NCI-H345 treated with DMSO at 0.1 percent for 48 hours (cell line): ENCODE results near the gene STAB2.
A peak's percentile ranks its signal among the peaks of the same experiment; 100 is the strongest.

Source experiments
- DNase-seq: peaks from one replicate; lab custom pipeline; 2025; ENCODE audit not compliant: unreplicated experiment; lab: John Stamatoyannopoulos, UW

The STAB2 gene, protein sequence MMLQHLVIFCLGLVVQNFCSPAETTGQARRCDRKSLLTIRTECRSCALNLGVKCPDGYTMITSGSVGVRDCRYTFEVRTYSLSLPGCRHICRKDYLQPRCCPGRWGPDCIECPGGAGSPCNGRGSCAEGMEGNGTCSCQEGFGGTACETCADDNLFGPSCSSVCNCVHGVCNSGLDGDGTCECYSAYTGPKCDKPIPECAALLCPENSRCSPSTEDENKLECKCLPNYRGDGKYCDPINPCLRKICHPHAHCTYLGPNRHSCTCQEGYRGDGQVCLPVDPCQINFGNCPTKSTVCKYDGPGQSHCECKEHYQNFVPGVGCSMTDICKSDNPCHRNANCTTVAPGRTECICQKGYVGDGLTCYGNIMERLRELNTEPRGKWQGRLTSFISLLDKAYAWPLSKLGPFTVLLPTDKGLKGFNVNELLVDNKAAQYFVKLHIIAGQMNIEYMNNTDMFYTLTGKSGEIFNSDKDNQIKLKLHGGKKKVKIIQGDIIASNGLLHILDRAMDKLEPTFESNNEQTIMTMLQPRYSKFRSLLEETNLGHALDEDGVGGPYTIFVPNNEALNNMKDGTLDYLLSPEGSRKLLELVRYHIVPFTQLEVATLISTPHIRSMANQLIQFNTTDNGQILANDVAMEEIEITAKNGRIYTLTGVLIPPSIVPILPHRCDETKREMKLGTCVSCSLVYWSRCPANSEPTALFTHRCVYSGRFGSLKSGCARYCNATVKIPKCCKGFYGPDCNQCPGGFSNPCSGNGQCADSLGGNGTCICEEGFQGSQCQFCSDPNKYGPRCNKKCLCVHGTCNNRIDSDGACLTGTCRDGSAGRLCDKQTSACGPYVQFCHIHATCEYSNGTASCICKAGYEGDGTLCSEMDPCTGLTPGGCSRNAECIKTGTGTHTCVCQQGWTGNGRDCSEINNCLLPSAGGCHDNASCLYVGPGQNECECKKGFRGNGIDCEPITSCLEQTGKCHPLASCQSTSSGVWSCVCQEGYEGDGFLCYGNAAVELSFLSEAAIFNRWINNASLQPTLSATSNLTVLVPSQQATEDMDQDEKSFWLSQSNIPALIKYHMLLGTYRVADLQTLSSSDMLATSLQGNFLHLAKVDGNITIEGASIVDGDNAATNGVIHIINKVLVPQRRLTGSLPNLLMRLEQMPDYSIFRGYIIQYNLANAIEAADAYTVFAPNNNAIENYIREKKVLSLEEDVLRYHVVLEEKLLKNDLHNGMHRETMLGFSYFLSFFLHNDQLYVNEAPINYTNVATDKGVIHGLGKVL (N-terminal part only)

DNA sequence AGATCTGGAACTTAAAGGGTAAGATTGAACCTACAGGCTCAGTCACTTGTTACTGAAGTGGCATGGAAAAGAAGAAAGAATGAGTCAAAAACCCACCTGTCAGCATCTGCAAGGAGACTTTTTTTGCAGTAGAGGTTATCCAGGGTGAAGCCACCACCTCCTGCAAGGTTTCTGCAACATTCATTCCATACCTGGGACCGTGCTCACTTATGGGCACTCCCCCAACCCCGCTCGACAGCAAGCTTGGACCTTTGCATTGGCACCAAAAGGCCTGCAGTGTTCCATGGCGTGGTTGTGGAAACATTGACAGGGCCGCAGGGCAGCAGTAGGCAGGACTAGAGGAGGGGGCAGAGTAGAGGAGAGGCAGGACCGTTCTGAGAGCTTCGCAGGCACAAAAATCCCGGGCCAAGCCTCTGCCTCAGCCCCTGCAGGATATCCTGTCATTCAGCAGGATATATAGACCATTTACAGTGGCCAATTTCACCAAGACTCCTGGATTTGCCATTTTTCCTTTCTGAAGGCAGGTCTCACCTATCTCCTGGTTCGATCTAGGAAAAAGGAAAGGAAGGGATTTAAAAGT, at the start of gene STAB2:
Gene STAB2, plus strand, starts transcription at position 483 of the 580 bp plus-strand sequence. CDS start 204 bp downstream, outside the sequence.
- no peak for DNase-seq

DNA sequence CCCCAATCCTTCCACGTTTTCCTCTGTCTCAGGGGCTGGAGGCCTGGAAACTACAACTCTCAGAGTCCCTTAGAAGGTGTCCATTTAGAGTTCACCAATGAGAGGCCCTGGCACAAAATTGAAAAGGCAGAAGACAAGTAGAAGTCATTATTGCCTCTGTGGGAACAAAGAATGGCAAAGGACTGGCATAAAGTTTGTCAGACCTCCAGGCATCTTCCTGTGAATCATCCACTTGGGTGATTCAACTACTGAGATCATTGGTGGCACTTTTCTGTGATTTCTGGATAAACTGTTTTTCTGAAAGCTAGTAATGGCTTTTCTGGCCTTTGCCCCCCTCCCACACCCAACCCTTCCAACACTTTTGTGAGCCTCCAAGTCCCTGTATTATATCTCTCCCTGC, 48.7 kb upstream of the STAB2 start:
- no peak for DNase-seq

DNA sequence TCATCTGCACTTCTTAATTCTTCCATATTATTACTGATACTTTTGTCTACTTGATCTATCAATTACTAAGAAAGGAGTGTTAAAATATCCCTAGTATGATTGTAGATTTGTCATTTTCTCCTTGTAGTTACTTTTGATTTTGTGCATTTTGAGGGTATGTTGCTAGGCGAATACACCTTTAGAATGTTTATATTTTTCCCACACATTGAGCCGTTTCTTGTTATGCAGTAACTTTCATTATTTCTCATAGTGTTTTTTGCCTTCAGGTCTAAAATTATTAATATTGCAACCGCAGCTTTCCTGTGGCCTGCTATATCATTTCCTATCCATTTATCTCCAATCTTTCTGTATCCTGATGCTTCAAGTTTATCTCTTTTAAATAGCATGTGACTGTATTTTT, 46.8 kb upstream of the STAB2 start:
- no peak for DNase-seq

DNA sequence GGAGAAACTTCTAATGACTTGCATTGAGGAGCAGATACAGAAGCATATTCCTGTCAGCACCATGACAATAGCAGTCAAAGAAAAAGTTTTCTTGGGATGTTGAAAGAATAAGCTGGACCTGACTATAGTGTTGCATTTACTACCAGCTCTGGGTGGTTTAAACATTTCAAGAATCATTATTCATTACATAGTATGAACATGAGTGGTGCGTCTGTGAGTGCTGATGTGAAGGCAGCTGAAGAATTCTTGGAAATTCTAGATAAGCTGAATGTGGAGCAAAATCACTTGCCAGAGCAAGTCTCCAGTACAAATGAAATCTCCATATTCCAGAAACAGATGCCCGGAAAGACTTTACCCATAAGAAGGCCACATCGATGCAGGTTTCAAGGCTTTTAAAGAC, 45.0 kb upstream of the STAB2 start:
- no peak for DNase-seq

DNA sequence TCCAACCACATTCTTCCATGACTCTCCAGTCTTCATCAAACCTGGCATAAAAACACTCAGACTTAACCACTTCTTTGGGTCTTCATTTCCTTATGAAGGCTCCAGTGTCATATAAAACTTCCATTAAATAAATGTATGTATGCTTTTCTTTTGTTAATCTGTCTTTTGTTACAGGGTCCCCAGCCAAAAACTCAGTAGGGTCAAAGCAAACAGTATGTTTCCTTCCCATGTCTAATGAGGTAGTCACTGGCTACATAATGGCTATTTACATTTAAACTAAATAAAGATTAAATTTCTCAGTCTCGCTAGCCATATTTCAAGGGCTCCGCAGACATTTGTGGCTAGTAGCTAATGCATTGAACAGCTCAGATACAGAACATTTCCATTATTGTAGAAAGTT, 40.1 kb upstream of the STAB2 start:
- DNase-seq: peak; percentile 72

DNA sequence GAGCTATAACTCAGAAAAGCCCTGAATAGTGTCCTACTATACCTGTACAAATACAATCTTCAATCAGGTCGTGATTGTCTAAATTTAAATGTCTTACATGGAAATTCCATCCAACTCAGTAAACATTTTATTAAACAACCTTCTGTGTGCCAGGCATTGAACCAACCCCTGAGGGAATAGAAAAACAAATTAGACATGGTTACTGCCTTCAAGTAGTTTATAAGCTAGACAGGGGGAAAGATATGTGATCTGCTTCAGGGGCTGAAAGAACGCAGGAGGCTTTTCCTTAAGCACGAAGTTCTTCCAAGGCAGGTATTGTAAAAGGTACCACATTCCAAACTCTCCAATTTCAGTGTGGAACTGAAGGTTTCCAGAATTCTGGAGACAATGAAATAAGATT, 39.7 kb upstream of the STAB2 start:
- DNase-seq: peak; percentile 72

DNA sequence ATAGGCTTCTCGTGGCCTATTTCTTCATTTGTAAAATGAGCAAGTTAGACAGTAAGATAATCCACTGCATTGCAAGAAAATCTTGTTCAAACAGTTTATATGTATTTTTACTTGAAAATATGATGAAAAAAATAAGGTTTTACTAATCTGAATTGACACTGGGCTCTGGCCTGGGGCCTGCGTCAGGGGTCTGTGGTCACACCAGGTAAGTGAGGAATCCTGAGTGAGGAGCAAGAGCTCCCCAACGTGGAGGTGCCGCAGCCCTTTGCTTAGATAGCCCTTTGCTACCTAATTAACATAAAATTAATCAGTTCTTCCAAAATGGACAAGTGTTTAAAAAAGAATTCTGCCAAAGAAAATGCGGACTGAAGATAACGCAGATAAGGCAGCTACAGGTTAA, 39.1 kb upstream of the STAB2 start:
- DNase-seq: peak; percentile 62

DNA sequence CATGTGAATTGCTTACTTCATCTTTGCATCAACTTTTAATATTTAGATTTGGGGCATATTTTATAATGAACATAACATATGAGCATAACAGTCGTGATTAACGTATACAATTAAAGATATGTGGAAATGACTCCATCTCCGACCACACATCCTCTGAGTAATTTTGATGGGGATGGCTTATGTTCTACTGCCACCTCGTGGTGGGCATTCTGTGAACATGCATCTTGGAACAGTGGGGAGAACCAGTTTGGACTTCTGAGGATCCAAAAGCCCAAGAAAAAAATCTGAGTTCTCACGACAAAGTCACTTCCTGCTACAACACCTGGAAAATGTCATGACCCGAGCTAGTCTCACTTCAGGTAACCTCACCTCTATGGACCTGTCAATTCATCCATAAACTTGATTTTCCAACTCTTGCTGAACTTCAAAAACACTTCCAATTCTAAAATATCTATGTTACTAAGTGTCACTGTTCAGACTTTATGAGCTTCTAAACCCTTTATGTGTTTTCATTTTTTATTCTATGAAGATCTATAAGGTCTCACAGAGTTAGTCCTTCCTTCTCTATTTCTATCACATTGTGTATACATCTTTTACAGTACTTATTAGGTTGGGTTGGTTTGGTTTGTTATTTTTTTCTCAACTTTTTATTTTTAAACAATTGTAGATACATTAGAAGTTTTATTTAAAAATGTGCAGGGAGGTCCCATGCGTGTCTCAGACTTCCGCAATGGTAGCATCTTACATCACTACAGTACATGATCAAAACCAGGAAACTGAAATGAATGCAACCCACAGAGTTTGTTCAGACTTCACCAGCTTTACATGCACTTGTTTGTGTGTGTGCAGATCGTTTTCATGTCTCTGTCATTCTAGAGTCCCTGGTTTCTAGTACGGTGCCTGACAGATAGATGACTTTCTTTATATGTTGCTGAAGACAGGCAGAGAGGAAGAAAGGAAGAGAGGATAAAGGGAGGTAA, 38.2 kb upstream of the STAB2 start:
- peak; percentile 72 for DNase-seq

DNA sequence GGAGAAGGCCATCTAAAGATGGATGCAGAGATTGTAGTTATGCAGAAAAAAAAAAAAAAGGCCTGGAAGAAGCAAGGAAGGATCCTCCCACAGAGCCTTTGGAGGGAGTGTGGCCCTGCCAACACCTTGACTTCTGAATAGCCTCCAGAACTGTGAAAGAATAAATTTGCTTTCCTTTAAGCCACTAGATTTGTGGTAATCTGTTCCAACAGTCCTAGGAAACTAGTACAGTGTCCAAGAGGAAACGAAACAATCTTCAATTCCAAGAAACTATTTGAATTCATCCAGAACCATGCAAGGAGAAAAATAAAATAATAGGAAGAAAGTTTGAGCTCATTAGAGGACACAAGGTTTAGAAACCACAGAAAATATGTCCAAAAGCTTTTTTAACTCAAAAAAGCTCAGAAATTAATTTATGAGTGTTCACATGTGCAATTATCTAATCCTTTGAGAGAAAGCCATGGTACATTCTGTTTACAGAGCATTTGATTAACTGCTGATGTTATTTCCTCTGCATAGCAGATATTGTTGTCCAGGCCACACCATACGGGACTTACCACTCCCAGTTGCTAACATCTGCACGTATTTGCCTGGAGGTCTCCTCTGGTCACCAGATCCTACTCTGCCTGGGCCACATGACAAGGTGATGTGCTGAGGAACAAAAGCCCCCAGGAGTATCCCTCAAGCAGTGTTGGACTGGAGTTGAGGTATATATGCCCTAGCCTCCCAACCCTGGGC, 30.0 kb upstream of the STAB2 start:
- no peak for DNase-seq

DNA sequence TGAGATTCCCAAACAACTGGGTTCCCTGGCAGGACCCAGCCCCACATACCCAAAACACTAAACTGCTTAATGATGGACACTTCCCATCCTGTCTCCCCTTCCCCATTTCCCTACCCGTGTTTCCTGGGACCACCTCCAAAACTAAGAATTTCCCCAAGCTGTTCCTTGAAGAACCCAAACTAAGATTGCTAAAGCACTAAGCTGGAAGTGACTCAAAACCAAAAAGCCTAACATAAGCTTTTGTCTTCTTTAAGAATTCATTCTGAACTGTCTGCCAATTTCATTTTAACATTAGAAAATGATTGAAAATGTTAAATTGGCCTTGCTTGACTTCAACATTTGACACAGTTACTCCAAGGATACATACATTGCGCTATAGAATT, 29.5 kb upstream of the STAB2 start:
- no peak for DNase-seq

DNA sequence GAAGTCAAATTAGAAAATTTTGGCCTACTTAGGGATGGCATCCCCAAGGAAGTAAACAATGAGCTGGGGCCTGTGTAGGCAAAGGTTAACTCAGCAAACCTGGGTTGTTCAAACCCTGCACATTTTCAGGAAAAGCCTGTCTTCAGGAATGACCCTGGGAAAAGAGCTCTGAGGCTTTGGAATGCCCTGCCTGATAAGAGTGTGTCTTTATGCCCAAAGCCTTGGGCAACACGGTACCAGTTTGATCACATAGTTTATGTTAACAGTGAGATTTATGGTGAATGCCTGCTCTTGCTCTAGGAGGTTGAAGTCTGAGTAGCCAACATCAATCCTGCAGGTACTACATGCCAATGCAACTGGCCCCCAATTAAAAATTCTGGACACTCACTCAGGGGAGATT, 28.2 kb upstream of the STAB2 start:
- DNase-seq: no peak

DNA sequence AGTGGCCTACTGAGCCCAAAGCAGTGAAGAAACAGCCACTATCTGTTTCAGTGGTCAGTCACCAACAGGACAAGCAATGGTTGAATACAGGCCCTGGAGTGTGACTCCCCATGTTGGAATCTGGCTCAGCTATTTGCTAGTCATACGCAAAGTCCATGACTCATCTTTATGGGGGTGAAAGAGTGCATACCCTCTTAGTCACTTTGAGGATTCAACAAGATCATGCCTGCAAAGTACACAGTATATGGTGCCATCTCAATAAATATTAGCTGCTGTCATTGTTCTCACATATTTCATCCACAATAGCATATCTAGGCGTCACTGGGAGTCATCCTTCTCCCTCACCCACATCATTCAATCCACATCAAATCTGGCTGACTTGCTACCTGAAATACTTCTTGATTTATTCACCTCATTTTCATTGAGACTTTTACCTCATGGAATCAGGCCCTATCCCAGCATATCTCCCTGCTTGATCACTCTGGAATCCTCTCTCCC, 26.4 kb upstream of the STAB2 start:
- DNase-seq: no peak

DNA sequence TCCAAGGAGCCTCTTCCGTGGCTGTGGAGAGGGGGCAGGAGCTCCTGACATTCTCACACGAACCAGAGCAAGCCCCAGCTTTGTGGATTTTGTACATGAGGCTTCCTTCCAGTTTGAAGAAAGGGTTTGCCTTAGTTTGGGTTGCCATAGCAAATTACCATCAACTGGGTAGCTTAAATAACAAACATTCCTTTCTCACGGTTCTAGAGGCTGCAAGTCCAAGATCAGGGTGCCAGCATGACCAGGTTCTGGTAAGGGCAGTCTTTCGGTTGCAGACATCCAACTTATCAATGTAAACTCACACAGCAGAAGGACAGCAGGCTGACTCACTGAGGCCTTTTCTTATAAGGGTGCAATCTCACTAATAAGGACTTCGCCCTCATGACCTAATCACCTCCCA, 25.9 kb upstream of the STAB2 start:
- DNase-seq: no peak

DNA sequence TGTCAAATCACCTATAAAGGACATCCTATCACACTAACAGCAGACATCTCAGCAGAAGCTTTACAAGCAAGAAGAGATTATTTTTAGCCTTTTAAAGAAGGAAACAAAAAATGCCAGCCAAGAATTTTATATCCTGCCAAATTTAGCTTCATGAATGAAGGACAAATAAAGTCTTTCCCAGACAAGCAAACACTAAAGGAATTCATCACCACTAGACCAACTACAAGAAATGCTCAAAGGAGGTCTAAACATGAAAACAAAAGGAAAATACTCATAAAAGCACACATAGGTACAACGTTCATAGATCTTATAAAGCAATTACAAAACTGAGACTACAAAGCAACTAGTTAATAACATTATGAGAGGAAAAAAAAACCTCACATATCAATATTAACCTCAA, 20.7 kb upstream of the STAB2 start:
- no peak for DNase-seq

DNA sequence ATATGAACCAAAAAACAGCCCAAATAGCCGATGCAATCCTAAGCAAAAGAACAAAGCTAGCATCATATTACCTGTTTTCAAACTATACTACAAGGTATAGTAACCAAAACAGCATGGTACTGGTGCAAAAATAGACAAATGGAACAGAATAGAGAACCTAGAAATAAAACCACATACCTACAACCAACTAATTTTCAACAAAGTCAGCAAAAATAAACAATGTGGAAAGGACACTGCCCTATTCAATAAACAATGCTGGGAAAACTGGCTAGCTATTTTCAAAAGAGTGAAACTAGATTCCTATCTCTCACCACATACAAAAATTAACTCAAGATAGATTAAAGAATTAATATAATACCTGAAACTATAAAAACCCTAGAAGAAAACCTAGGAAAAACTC, 17.8 kb upstream of the STAB2 start:
- DNase-seq: no peak

DNA sequence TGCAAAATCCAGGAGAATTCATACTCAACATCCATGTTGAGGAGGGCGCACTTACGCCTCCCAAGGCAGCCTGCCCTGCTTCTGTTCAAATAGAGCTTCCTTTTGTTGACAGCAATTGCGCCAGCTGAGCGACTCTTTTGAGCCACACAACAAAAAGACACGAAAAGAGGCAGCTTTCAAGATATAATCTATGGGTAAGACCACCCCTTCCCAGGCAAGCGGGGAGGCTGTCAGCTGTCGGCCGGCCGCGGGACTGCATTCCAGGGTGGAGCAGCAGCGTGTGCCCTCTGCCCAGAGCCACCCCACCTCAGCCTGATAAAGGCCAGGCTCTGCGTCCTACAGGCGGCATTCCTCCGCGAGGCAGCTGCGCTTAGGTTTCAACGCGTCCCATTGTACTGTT, 15.8 kb upstream of the STAB2 start:
- peak; percentile 84 for DNase-seq

DNA sequence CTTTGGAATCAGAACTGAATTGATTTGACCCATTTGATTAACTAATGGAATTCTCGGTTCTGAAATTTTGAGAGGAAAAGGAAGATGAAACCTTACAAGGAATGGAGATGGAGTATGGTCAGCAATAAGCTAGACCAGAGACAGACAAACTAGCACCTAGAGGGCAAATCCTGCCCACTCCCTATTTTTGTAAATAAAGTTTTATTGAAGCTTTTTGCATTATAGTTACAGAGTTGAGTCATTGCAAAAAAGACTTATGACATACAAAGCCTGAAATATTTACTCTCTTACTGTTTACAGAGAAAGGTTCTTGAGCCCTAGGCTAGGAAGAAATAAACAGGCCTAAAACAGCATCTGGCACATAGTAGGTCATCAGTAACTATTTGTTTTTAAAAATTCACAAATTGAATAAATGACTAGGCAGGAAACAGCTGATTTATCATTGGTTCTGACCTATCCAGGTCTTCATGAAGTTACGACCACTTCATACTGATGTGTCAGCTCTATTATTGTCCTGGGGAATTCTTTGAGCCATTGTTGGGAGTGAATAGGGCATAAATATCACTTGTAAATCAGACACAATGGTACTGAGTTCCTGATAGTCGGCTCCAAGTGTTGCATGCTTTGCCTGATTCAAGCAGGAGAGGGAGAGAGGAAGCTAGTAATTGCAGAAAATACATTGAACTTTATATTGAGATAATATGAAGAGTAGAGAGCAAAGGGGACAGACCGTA, 14.6 kb upstream of the STAB2 start:
- DNase-seq: no peak

DNA sequence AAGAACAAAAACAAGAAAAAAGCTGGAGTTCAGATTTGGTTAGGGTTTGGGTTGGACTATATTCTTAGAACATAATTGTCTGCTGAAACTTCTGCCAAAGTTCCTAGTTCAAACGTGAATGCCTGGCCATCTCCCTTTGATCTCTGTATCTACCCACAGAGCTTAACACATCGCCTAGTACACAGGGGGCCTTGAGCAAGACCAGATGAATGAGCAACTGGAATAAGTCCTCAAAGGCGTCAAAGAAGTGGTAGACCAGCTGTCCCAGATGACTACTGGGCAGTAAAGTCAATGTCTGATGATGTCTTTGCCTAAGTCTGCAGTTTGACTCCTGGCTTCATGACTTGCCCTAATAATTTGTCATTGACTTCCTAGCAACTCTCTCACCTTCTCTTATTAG, 13.9 kb upstream of the STAB2 start:
- DNase-seq: no peak
